WTC11 (cell line): ENCODE measurements around the gene SORCS2. TPM values are rescaled to one million over a fixed set of nuclear protein-coding genes. Genes with fewer than 3 reads are reported as not detected.

Experiments
- ATAC-seq: fragments of 200-7000 bp; cut with Tn5 transposase; 2 replicates; pipeline ENCODE4 v1.10.0; 2021; ENCODE audit warnings: mild to moderate bottlenecking, moderate library complexity
- CTCF ChIA-PET: fragments of 300-600 bp; sonication (Branson Sonifier 250); formaldehyde crosslinking; loops from one replicate; lab custom pipeline; 2021; ENCODE audit warnings: antibody characterized with exemption; lab: Charles Lee
- POLR2A ChIA-PET: fragments of 350-600 bp; sonication (Branson Sonifier 250); formaldehyde crosslinking; loops from one replicate; lab custom pipeline; 2021; ENCODE audit warnings: antibody characterized with exemption; lab: Charles Lee
- DNase-seq: peaks from one replicate; pipeline ENCODE4 v3.0.0; 2021; ENCODE audit warnings: low spot score
- H3K27ac Mint-ChIP-seq: 2 replicates; pipeline ENCODE4 v1.8.0; 2021; ENCODE audit warnings: mixed read lengths
- H3K27me3 Mint-ChIP-seq: 2 replicates; pipeline ENCODE4 v1.8.0; 2021; ENCODE audit warnings: low read depth, mild to moderate bottlenecking, moderate library complexity, mixed read lengths
- H3K36me3 Mint-ChIP-seq: 2 replicates; pipeline ENCODE4 v1.8.0; 2021; ENCODE audit warnings: mixed read lengths
- H3K4me1 Mint-ChIP-seq: 2 replicates; pipeline ENCODE4 v1.8.0; 2022; ENCODE audit warnings: mixed read lengths
- H3K4me3 Mint-ChIP-seq: 2 replicates; pipeline ENCODE4 v1.8.0; 2021; ENCODE audit warnings: mild to moderate bottlenecking, moderate library complexity, mixed read lengths
- H3K9me3 Mint-ChIP-seq: 2 replicates; pipeline ENCODE4 v1.8.0; 2021; ENCODE audit warnings: mixed read lengths
- CBFB ChIP-seq: sonication (generic); formaldehyde crosslinking; IDR thresholded peaks from 2 replicates; pipeline ENCODE4 v1.8.1; 2022; ENCODE audit warnings: mild to moderate bottlenecking, low read depth, missing genetic modification reagents
- ETV6 ChIP-seq: sonication (generic); formaldehyde crosslinking; IDR thresholded peaks from 2 replicates; pipeline ENCODE4 v1.8.1; 2022; ENCODE audit warnings: mild to moderate bottlenecking, missing genetic modification reagents
- GRHL2 ChIP-seq: fragments of 250-450 bp; sonication (Bioruptor Pico); IDR thresholded peaks from 2 replicates; pipeline ENCODE4 v1.8.0; 2022; ENCODE audit warnings: mild to moderate bottlenecking, moderate library complexity; ENCODE audit not compliant: insufficient replicate concordance, severe bottlenecking
- MLX ChIP-seq: sonication (generic); formaldehyde crosslinking; IDR thresholded peaks from 2 replicates; pipeline ENCODE4 v1.8.1; 2023; ENCODE audit warnings: mild to moderate bottlenecking, missing genetic modification reagents, moderate library complexity
- RELA ChIP-seq: sonication (generic); formaldehyde crosslinking; IDR thresholded peaks from 2 replicates; pipeline ENCODE4 v1.8.1; 2022; ENCODE audit warnings: missing genetic modification reagents, mild to moderate bottlenecking, borderline replicate concordance
- SMAD3 ChIP-seq: sonication (generic); formaldehyde crosslinking; IDR thresholded peaks from 2 replicates; pipeline ENCODE4 v1.8.0; 2022; ENCODE audit warnings: missing genetic modification reagents, mild to moderate bottlenecking, borderline replicate concordance
- TEAD4 ChIP-seq: sonication (generic); formaldehyde crosslinking; IDR thresholded peaks from 2 replicates; pipeline ENCODE4 v1.8.0; 2022; ENCODE audit warnings: mild to moderate bottlenecking, missing genetic modification reagents
- ZNF232 ChIP-seq: sonication (generic); formaldehyde crosslinking; IDR thresholded peaks from 2 replicates; pipeline ENCODE4 v1.8.0; 2022; ENCODE audit warnings: mild to moderate bottlenecking, missing genetic modification reagents
- ZNF317 ChIP-seq: sonication (generic); formaldehyde crosslinking; IDR thresholded peaks from 2 replicates; pipeline ENCODE4 v1.8.1; 2023; ENCODE audit warnings: low read depth, mild to moderate bottlenecking, moderate library complexity, missing genetic modification reagents, borderline replicate concordance
- ZNF423 ChIP-seq: fragments of 250-450 bp; sonication (Bioruptor Pico); IDR thresholded peaks from 2 replicates; pipeline ENCODE4 v2.1.2; 2022; ENCODE audit warnings: mild to moderate bottlenecking, moderate library complexity
- ZNF532 ChIP-seq: fragments of 250-450 bp; sonication (Bioruptor Pico); IDR thresholded peaks from 2 replicates; pipeline ENCODE4 v1.9.0; 2021; ENCODE audit warnings: mild to moderate bottlenecking, borderline replicate concordance
- total RNA-seq: library from RNA; stranded (reverse); gene quantifications from 3 replicates; pipeline ENCODE4 v1.2.3, GENCODE V29; 2021
- TF ChIP-seq, protein P1 (sequence below): fragments of 250-450 bp; sonication (Bioruptor Pico); conservative IDR thresholded peaks from 2 replicates; pipeline ENCODE4 v1.9.0; 2021; ENCODE audit warnings: mild to moderate bottlenecking
- TF ChIP-seq, protein P2 (sequence below): sonication (generic); formaldehyde crosslinking; IDR thresholded peaks from 2 replicates; pipeline ENCODE4 v1.8.1; 2023; ENCODE audit warnings: mild to moderate bottlenecking, missing genetic modification reagents, moderate library complexity
- TF ChIP-seq, protein P3 (sequence below): sonication (generic); formaldehyde crosslinking; IDR thresholded peaks from 2 replicates; pipeline ENCODE4 v1.8.0; 2023; ENCODE audit warnings: mild to moderate bottlenecking, missing genetic modification reagents
- TF ChIP-seq, protein P4 (sequence below): sonication (generic); formaldehyde crosslinking; IDR thresholded peaks from 2 replicates; pipeline ENCODE4 v1.8.0; 2022; ENCODE audit warnings: missing genetic modification reagents
- TF ChIP-seq, protein P5 (sequence below): sonication (generic); formaldehyde crosslinking; IDR thresholded peaks from 2 replicates; pipeline ENCODE4 v1.8.0; 2022; ENCODE audit warnings: mild to moderate bottlenecking, missing genetic modification reagents
- TF ChIP-seq, protein P6 (sequence below): sonication (generic); formaldehyde crosslinking; IDR thresholded peaks from 2 replicates; pipeline ENCODE4 v1.8.0; 2022; ENCODE audit warnings: mild to moderate bottlenecking, missing genetic modification reagents
- TF ChIP-seq, protein P7 (sequence below): sonication (generic); formaldehyde crosslinking; IDR thresholded peaks from 2 replicates; pipeline ENCODE4 v1.8.1; 2022; ENCODE audit warnings: low read depth, mild to moderate bottlenecking, moderate library complexity, missing genetic modification reagents, borderline replicate concordance

The SORCS2 gene
- total RNA-seq, 1 experiment from 2014 or later, result 6.6 TPM

DNA sequence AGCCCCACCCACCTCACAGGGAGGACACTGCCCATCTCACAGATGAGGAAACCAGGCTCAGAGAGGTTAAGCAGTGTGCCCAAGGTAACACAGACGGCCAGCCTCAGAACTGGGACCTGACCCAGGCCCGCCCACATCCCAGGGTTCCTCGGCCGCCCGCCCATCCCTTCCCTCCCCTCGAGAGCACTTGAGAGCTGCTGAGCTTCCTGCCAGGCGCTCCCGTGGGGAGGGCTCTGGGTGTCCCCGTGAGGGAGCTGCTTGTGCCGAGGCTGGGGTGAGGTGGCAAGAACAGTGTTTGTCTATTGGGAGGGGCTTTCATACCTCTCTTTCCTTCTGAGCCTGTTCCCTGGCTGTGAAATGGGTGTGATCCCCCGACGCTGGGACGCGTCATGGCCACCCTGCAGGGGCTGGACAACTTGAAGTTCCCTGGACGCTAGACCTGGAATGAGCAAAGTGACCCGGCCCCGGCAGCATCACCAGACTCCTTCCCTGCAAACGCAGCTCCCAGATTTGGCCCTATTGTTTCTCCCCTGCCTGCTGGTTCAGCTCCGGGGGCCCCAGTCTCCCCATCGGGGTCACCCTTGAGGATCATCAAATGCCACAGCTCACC, 542.4 kb downstream of the SORCS2 start:
- DNase-seq, result no peak
- Mint-ChIP-seq H3K27ac (no peak overlapping the region), H3K9me3 (no peaks in the 10 kb centered on the region), H3K4me3 (no peak overlapping the region), H3K36me3 (no peaks in the 10 kb centered on the region), H3K4me1 (no peaks in the 10 kb centered on the region), H3K27me3 (no peaks in the 10 kb centered on the region)
- ATAC-seq, result no peak
- CTCF ChIA-PET, result no interaction called here
- POLR2A ChIA-PET, result no interaction called here
- TF ChIP-seq, protein P1, sequence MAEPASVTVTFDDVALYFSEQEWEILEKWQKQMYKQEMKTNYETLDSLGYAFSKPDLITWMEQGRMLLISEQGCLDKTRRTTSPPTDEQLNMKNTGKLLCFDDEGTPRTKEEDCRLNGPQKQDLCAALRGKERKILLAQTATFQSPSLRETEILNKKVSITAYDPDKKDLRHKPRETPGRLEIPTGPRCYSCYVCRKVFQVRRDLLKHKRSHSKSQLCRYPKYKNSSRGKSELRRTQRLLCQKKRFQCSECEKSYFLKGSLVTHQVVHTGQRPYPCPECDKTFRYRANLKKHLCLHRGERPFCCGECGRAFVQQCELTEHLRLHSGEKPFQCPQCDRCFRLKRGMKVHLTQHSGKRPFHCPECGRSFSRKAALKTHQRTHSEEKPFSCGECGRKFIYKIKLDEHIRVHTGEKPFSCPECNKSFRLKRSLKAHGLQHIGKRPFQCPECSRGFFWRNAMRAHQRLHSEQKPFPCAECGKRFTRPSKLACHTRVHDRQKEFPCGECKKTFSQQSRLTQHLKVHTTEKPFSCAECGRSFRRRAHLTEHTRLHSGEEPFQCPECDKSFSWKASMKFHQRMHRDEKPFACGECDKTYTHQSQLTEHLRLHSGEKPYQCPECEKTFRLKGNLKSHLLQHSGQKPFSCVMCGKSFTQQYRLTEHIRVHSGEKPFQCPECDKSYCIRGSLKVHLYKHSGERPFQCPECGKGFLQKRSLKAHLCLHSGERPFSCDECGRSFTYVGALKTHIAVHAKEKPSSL, result no peak
- no peak for TF ChIP-seq ZNF317 (CRISPR knock-in tag)
- TF ChIP-seq, protein P2, sequence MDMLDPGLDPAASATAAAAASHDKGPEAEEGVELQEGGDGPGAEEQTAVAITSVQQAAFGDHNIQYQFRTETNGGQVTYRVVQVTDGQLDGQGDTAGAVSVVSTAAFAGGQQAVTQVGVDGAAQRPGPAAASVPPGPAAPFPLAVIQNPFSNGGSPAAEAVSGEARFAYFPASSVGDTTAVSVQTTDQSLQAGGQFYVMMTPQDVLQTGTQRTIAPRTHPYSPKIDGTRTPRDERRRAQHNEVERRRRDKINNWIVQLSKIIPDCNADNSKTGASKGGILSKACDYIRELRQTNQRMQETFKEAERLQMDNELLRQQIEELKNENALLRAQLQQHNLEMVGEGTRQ, result no peak
- TF ChIP-seq, protein P3, sequence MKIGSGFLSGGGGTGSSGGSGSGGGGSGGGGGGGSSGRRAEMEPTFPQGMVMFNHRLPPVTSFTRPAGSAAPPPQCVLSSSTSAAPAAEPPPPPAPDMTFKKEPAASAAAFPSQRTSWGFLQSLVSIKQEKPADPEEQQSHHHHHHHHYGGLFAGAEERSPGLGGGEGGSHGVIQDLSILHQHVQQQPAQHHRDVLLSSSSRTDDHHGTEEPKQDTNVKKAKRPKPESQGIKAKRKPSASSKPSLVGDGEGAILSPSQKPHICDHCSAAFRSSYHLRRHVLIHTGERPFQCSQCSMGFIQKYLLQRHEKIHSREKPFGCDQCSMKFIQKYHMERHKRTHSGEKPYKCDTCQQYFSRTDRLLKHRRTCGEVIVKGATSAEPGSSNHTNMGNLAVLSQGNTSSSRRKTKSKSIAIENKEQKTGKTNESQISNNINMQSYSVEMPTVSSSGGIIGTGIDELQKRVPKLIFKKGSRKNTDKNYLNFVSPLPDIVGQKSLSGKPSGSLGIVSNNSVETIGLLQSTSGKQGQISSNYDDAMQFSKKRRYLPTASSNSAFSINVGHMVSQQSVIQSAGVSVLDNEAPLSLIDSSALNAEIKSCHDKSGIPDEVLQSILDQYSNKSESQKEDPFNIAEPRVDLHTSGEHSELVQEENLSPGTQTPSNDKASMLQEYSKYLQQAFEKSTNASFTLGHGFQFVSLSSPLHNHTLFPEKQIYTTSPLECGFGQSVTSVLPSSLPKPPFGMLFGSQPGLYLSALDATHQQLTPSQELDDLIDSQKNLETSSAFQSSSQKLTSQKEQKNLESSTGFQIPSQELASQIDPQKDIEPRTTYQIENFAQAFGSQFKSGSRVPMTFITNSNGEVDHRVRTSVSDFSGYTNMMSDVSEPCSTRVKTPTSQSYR (CRISPR knock-in tag), result no peak
- TF ChIP-seq GRHL2 (CRISPR knock-in tag), result no peak
- no peak for TF ChIP-seq TEAD4
- no peak for TF ChIP-seq MLX (CRISPR knock-in tag)
- TF ChIP-seq, protein P4, sequence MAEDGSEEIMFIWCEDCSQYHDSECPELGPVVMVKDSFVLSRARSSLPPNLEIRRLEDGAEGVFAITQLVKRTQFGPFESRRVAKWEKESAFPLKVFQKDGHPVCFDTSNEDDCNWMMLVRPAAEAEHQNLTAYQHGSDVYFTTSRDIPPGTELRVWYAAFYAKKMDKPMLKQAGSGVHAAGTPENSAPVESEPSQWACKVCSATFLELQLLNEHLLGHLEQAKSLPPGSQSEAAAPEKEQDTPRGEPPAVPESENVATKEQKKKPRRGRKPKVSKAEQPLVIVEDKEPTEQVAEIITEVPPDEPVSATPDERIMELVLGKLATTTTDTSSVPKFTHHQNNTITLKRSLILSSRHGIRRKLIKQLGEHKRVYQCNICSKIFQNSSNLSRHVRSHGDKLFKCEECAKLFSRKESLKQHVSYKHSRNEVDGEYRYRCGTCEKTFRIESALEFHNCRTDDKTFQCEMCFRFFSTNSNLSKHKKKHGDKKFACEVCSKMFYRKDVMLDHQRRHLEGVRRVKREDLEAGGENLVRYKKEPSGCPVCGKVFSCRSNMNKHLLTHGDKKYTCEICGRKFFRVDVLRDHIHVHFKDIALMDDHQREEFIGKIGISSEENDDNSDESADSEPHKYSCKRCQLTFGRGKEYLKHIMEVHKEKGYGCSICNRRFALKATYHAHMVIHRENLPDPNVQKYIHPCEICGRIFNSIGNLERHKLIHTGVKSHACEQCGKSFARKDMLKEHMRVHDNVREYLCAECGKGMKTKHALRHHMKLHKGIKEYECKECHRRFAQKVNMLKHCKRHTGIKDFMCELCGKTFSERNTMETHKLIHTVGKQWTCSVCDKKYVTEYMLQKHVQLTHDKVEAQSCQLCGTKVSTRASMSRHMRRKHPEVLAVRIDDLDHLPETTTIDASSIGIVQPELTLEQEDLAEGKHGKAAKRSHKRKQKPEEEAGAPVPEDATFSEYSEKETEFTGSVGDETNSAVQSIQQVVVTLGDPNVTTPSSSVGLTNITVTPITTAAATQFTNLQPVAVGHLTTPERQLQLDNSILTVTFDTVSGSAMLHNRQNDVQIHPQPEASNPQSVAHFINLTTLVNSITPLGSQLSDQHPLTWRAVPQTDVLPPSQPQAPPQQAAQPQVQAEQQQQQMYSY, result no peak
- no peak for TF ChIP-seq ZNF532 (CRISPR knock-in tag)
- TF ChIP-seq, protein P5, sequence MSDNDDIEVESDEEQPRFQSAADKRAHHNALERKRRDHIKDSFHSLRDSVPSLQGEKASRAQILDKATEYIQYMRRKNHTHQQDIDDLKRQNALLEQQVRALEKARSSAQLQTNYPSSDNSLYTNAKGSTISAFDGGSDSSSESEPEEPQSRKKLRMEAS (CRISPR knock-in tag), result no peak
- no peak for TF ChIP-seq CBFB (CRISPR knock-in tag)
- TF ChIP-seq RELA (CRISPR knock-in tag), result no peak
- no peak for TF ChIP-seq ZNF232
- no peak for TF ChIP-seq ZNF423 (CRISPR knock-in tag)
- TF ChIP-seq, protein P6, sequence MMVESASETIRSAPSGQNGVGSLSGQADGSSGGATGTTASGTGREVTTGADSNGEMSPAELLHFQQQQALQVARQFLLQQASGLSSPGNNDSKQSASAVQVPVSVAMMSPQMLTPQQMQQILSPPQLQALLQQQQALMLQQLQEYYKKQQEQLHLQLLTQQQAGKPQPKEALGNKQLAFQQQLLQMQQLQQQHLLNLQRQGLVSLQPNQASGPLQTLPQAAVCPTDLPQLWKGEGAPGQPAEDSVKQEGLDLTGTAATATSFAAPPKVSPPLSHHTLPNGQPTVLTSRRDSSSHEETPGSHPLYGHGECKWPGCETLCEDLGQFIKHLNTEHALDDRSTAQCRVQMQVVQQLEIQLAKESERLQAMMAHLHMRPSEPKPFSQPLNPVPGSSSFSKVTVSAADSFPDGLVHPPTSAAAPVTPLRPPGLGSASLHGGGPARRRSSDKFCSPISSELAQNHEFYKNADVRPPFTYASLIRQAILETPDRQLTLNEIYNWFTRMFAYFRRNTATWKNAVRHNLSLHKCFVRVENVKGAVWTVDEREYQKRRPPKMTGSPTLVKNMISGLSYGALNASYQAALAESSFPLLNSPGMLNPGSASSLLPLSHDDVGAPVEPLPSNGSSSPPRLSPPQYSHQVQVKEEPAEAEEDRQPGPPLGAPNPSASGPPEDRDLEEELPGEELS, result no peak
- no peak for TF ChIP-seq ETV6 (CRISPR knock-in tag)
- TF ChIP-seq SMAD3, result no peak
- TF ChIP-seq, protein P7, sequence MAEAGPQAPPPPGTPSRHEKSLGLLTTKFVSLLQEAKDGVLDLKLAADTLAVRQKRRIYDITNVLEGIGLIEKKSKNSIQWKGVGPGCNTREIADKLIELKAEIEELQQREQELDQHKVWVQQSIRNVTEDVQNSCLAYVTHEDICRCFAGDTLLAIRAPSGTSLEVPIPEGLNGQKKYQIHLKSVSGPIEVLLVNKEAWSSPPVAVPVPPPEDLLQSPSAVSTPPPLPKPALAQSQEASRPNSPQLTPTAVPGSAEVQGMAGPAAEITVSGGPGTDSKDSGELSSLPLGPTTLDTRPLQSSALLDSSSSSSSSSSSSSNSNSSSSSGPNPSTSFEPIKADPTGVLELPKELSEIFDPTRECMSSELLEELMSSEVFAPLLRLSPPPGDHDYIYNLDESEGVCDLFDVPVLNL (CRISPR knock-in tag), result no peak
